Endothelial cell of umbilical vein (primary cell): ENCODE measurements around the gene SCN7A.

ENCODE experiments used
- CTCF ChIP-seq, 2 donors: IDR thresholded peaks; 1 replicate in 1 of 2; 2 replicates in 1 of 2; pipeline ENCODE4 v1.5.1; 2011; ENCODE audit warnings: low read length in 2 of 2, mild to moderate bottlenecking in 2 of 2, moderate library complexity in 2 of 2, control low read depth in 1 of 2, inconsistent platforms in 1 of 2, low read depth in 1 of 2; ENCODE audit not compliant: insufficient read depth in 1 of 2; ENCODE audit errors: extremely low read depth in 1 of 2
- EZH2 ChIP-seq: IDR thresholded peaks from 2 replicates; pipeline ENCODE4 v1.6.1; 2012; ENCODE audit warnings: borderline replicate concordance, low read depth, mild to moderate bottlenecking, moderate library complexity, low read length, inconsistent platforms; ENCODE audit not compliant: severe bottlenecking
- FOS ChIP-seq: IDR thresholded peaks from 2 replicates; pipeline ENCODE4 v1.6.1; 2011; ENCODE audit warnings: mild to moderate bottlenecking, low read length, moderate library complexity, borderline replicate concordance; ENCODE audit not compliant: insufficient read depth
- GATA2 ChIP-seq: IDR thresholded peaks from 2 replicates; pipeline ENCODE4 v1.7.0; 2011; ENCODE audit warnings: low read depth, mild to moderate bottlenecking, moderate library complexity, mixed read lengths, low read length; ENCODE audit not compliant: insufficient read length, insufficient read depth
- JUN ChIP-seq: IDR thresholded peaks from 2 replicates; pipeline ENCODE4 v1.6.1; 2011; ENCODE audit warnings: borderline replicate concordance, low read depth; ENCODE audit not compliant: insufficient read length, insufficient read depth
- MAX ChIP-seq: IDR thresholded peaks from 2 replicates; pipeline ENCODE4 v1.6.1; 2011; ENCODE audit not compliant: insufficient read depth, insufficient read length
- POLR2A ChIP-seq: IDR thresholded peaks from 2 replicates; pipeline ENCODE4 v1.6.1; 2012; ENCODE audit warnings: low read depth, mild to moderate bottlenecking, control low read depth, low read length

GRCh38 chr2:166439078-166439477 lies 55.0 kb downstream of the SCN7A start:
- TF ChIP-seq CTCF (IDR thresholded peaks at IDR 0.05; ENCODE audit: extremely low read depth in 1 of 2, insufficient read depth in 1 of 2, low read depth in 1 of 2, low read length in 2 of 2) (no peak), JUN (peak; percentile 49), GATA2 (peak; percentile 88), MAX (no peak), POLR2A (no peak), FOS (peak; percentile 57), EZH2 (no peak)
